GM19328 (cell line): ENCODE data around the gene HEXD.
"Not testable (repeated sequence)": the region's sequence is repeated elsewhere in the genome, so short reads cannot be mapped to it uniquely, and the experiment has no call there.

Experiments used
- ATAC-seq: cut with Tn5 transposase; IDR thresholded peaks from one replicate; pipeline ENCODE4 v1.9.1; 2021; ENCODE audit warnings: mild to moderate bottlenecking, moderate library complexity; ENCODE audit not compliant: unreplicated experiment

Gene HEXD

DNA sequence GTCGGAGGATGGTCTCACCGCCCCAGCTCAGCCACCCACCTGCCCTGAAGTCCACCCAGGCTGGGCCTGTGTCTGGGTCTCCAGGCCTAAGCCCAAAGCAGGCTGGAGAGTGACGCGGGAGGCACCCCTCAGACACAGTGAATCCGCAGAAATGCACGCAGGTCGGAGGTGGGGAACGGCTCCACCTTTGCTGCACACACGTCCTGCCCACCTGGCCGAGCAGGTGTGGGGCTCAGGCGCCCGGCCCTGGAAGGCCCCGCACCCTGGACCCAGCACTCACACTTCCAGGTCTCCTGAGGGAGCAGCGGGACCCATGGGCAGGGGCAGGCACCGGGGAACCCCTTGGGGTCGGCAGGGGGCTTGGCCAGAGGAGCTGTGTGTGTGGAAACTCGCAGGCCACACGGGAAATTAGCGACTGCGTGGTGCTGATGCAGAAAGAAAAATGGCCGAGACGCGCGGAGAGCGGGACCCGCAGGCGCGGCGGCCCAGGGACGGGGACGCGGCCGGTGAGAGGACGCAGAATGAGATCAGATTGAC is 21.8 kb downstream of the HEXD start:
- no peak for ATAC-seq

DNA sequence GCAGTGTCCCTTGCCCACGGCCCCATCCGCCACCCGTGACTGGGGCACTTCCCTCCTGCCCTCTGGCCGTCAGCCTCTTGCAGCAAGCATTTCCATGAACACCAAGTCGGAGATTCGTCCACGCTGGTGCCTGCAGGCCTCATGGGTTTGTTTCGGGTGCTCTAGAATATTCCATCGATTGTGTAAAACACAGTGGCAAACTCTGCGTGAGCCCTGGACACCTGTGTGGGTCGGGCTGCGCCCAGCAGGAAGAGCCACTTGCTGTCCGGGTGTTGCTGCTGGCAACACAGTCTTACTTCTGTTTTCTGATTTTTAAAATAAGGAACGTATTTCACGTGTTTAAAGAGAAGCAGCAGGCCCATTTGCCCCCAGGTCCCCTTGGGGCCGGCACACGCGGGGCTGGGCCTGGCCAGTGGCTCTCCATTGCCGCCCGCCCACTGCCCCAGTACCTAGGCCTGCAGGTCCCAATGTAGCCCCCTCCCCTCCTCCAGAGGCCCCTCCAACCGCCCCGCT is 22.4 kb downstream of the HEXD start:
- ATAC-seq: no peak

- ATAC-seq: no peak
These were observed 23.0 kb downstream of the HEXD start for GRCh38 chr17:82440991-82441627.

- ATAC-seq: no peak
These were observed 23.7 kb downstream of the HEXD start for GRCh38 chr17:82441691-82442487.

GRCh38 chr17:82442643-82443464 is 24.7 kb downstream of the HEXD start:
- no peak for ATAC-seq

GRCh38 chr17:82443465-82444283 is 25.5 kb downstream of the HEXD start:
- no peak for ATAC-seq

GRCh38 chr17:82444284-82444893 is 26.2 kb downstream of the HEXD start:
- ATAC-seq: no peak

DNA sequence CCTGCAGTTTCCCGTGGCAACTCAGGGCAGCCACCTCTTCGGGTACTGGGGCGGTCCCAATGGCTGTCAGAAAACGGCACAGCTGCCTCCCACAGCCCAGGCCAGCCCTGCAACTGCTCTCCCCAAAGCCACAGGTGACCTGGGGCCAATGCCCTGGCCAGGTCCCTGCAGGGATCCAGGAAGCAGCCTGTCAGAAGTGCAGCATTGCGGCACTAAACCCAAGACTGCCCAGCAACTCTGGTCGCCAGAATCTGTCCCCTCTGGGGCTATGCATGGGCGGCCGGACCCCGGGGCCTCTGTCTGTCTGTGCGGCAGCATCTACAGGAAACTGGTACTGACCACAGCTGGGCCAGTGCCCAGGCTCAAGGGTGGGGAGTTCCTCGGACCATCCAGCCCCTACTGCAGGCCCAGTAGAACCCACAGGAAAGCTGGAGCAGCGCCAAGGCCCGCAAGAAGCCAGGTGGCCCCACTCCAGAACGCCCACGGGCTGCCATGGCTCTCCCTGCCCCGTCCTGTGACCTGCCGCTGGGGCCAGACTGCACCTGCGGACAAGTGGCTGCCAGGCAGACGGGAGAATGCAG is 26.9 kb downstream of the HEXD start:
- ATAC-seq: no peak

DNA sequence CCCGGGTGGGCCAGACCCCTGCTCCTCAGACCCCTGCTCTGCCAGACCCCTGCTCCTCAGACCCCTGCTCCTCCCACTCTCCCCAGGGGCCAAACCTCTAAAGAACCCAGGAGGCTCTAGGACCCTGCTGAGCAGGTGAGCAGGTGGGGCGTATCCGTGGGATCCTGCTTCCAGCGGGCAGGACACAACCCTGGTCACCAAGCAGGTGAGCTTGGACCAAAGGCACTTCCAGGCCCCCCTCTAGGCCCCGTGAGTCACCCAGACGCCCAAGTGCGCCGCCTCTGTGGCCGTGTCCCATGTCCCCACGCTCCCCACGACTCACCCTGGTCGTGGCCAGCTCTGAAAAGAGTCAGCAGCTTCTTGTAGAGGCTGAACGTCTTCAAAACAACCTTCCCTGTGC is 27.4 kb downstream of the HEXD start:
- ATAC-seq: no peak

- no peak for ATAC-seq
These were observed 28.0 kb downstream of the HEXD start for GRCh38 chr17:82446124-82446523.

DNA sequence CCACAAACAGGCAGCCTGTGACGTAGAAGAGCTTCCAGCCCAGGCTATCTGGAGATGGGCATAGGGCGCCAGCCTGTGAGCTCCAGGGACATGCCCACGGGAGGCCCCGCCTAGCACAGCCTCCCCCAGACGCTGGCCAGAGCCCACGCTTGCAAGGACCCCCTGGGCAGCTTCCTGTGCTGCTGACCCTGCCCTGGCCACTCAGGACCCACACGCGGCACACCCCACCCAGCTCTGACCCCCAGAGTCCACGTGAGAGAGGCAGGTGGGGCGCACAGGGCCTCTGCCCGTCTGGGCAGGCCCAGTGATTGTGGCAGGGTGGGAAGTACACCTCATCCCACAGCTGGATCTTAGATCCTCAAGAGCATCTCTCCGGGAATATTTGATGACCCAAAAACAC is 28.5 kb downstream of the HEXD start:
- no peak for ATAC-seq

- no peak for ATAC-seq
These were observed 29.7 kb downstream of the HEXD start for GRCh38 chr17:82447876-82448275.

GRCh38 chr17:82449131-82449882 is 31.2 kb downstream of the HEXD start:
- no peak for ATAC-seq

GRCh38 chr17:82449883-82450356 is 31.8 kb downstream of the HEXD start:
- no peak for ATAC-seq

DNA sequence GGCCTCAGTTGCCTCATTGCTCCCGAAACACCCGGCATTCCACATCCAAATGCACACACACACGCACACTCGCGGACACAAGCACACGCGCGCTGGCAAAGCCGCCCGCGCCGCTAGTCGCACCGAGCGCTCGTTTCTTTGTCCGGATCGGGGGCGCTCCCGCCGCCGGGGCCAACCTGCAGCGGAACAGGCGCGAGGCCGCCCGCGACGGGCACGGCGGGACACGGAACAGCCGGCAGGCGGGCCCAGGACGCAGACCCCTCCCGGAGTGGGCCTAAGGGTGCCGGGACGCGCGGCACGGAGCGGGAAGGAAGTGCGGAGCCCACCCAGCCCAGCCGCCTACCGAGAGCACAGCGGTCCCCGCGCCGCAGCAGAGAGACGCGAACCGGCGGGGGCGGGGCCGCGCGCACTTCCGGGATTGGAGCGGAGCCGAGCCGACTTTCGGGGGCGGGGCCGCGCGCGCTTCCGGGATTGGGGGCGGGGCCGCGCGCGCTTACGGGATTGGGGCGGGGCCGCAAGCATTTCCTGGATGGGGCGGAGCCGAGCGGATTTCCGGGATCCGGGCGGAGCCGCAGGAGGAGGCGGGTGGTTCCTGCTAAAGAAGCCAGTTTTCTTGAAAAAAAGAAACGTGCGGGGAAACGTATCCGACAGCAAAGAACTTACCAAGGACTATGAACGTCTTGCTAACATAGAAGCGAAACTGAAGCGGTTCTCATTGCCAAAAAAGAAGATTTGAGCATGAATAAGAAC is 32.4 kb downstream of the HEXD start, which contains the start of gene CYBC1:
Gene CYBC1 (minus strand): TSS at position 396 of the 750 bp plus-strand sequence. CDS start 1,498 bp downstream, outside the sequence.
- peak; percentile 70 for ATAC-seq

- no peak for ATAC-seq
These were observed 34.0 kb downstream of the HEXD start for GRCh38 chr17:82452162-82452561.

DNA sequence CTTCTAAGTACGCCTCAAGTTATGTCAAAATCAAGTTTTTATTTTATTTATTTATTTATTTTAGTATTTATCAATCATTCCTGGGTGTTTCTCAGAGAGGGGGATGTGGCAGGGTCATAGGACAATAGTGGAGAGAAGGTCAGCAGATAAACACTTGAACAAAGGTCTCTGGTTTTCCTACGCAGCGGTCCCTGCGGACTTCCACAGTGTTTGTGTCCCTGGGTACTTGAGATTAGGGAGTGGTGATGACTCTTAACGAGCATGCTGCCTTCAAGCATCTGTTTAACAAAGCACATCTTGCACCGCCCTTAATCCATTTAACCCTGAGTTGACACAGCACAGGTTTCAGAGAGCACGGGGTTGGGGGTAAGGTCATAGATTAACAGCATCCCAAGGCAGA is 35.0 kb downstream of the HEXD start:
- ATAC-seq: not testable (repeated sequence)

- ATAC-seq: not testable (repeated sequence)
These were observed 35.6 kb downstream of the HEXD start for GRCh38 chr17:82453706-82454105.
